ENCODE data around the gene KCNK1. TPM values are rescaled to one million over a fixed set of nuclear protein-coding genes. Genes with fewer than 3 reads are reported as not detected.

Gene KCNK1
- total and polyA plus RNA-seq, 2 of the 8 experiments (the other 6 are each of a cell fraction or from before 2014, with no cell fraction given): 11.9 to 16.5 TPM

- no peak for DNase-seq (ENCODE audit: low read depth in 1 of 2, low spot score in 2 of 2)
- Histone ChIP-seq H3K36me3 (ENCODE audit: control insufficient read depth in 2 of 4, insufficient read depth in 4 of 4, low read length in 3 of 4) (no peaks in the 10 kb centered on the region; a peak in 1 of 8 replicates), H3K14ac (ENCODE audit: insufficient read length) (no peak overlapping the region), H3K9ac (replicated peaks in 1 of 4; ENCODE audit: extremely low read depth in 1 of 4, low read depth in 3 of 4, low read length in 3 of 4) (no peak overlapping the region), H2BK5ac (ENCODE audit: low read depth, low read length) (no peak overlapping the region), H3K79me1 (ENCODE audit: low read depth, low read length) (peaks cover 4% of the 10 kb centered on the region; the same call in 1 of the 2 replicates), H3K18ac (ENCODE audit: extremely low read depth, low read length) (no peak overlapping the region), H4K8ac (ENCODE audit: extremely low read depth, insufficient read depth, low read length) (no peak overlapping the region), H3K4me3 (ENCODE audit: extremely low read depth in 1 of 4, insufficient read depth in 2 of 4, low read depth in 3 of 4, low read length in 4 of 4) (no peak overlapping the region), H2BK20ac (ENCODE audit: low read length) (no peak overlapping the region), H3K79me2 (ENCODE audit: control insufficient read depth in 1 of 2, insufficient read depth in 2 of 2, low read length in 2 of 2) (peaks cover 0 to 17% of the 10 kb centered on the region in 2 experiments; a peak in 2 of 4 replicates), H3K4me2 (ENCODE audit: insufficient read depth in 1 of 2, low read depth in 2 of 2, low read length in 2 of 2) (no peak overlapping the region), H3K4me1 (replicated peaks in 1 of 4; ENCODE audit: control insufficient read depth in 3 of 4, insufficient read depth in 4 of 4, low read length in 3 of 4) (no peaks in the 10 kb centered on the region), H4K20me1 (replicated peaks in 1 of 2; ENCODE audit: control insufficient read depth in 1 of 2, insufficient read depth in 2 of 2, low read length in 2 of 2) (no peaks in the 10 kb centered on the region), H4K5ac (ENCODE audit: insufficient read length, low read depth, low read length) (no peak overlapping the region), H2AFZ (ENCODE audit: low read length) (no peak overlapping the region), H2BK12ac (ENCODE audit: low read depth, low read length) (no peak overlapping the region), H3K27me3 (replicated peaks in 1 of 4; ENCODE audit: control insufficient read depth in 3 of 4, extremely low read depth in 1 of 4, insufficient read depth in 3 of 4, low read length in 3 of 4) (no peaks in the 10 kb centered on the region), H2AK5ac (ENCODE audit: low read depth, low read length) (no peak overlapping the region), H3K4ac (replicated peaks; ENCODE audit: insufficient read length, low read depth, low read length) (no peak overlapping the region), H3K9me3 (ENCODE audit: insufficient read depth in 2 of 2, low read depth in 1 of 2, low read length in 1 of 2) (no peaks in the 10 kb centered on the region), H3K23me2 (ENCODE audit: low read depth, low read length) (no peaks in the 10 kb centered on the region), H2BK120ac (replicated peaks; ENCODE audit: low read depth, low read length) (no peak overlapping the region), H3K23ac (ENCODE audit: insufficient read length) (no peak overlapping the region), H4K91ac (replicated peaks; ENCODE audit: insufficient read length, low read length) (no peak overlapping the region), H3K27ac (ENCODE audit: low read depth, low read length) (no peak overlapping the region), H2BK15ac (ENCODE audit: low read length) (no peak overlapping the region), H3K56ac (replicated peaks; ENCODE audit: insufficient read length, low read depth, low read length) (no peak overlapping the region)
- POLR2A ChIA-PET (ENCODE audit: partially characterized antibody): no interaction called here
- FAIRE-seq: no peak
- no peak for TF ChIP-seq BCL11A (IDR thresholded peaks at IDR 0.05; ENCODE audit: low read depth in 2 of 2, low read length in 2 of 2)
- 97% methylated on average over 4 of the region's 4 CpGs; no CpG with 5 or more reads in 1 of the 2 experiments for WGBS, 2 experiments (ENCODE audit: extremely low coverage in 1 of 2, insufficient coverage in 1 of 2, insufficient read length in 1 of 2, insufficient replicate concordance in 2 of 2, low coverage in 1 of 2, low lambda C conversion rate in 2 of 2, missing lambda C conversion rate in 1 of 2)
- CTCF ChIA-PET (ENCODE audit: partially characterized antibody): no interaction called here
Observed at GRCh38 chr1:233625510-233625981, 11.6 kb downstream of the KCNK1 start.

Measured in H1 (cell line).